HCT116 (cell line): Measurements from ENCODE around the gene ADK. TPM values are rescaled to one million over a fixed set of nuclear protein-coding genes. Genes with fewer than 3 reads are reported as not detected.

Source experiments
- ATAC-seq: fragments of 200-7000 bp; cut with Tn5 transposase; 2 replicates; pipeline ENCODE4 v1.9.1; 2020; ENCODE audit warnings: mild to moderate bottlenecking, moderate library complexity
- BruUV-seq: library from RNA; stranded (reverse); fragments of 400-500 nt; replicated peaks from 2 replicates; lab custom pipeline; 2021; lab: Mats Ljungman, UMichigan
- CTCF ChIA-PET: fragments of 300-600 bp; sonication (Branson Sonifier 250); formaldehyde crosslinking; loops from one replicate; lab custom pipeline; 2021; ENCODE audit warnings: antibody characterized with exemption; lab: Charles Lee
- POLR2A ChIA-PET: fragments of 300-600, 350-600 bp; sonication (Branson Sonifier 250); formaldehyde crosslinking; loops from one replicate; lab custom pipeline; 2021; ENCODE audit warnings: antibody characterized with exemption; lab: Charles Lee
- RAD21 ChIA-PET, 2 experiments: fragments of 300-600 bp; sonication (Branson Sonifier 250); formaldehyde crosslinking; loops; one replicate each; lab custom pipeline; 2023; ENCODE audit warnings: low total read pairs in 2 of 2; ENCODE audit not compliant: uncharacterized antibody in 2 of 2, unreplicated experiment in 2 of 2, low non-redundant PET in 1 of 2; lab: Charles Lee
- DNase-seq: peaks from one replicate; pipeline ENCODE4 v3.0.0-alpha.2; 2010; ENCODE audit warnings: low read depth, low spot score
- H2AFZ ChIP-seq: fragments of 200-600 bp; shearing (Covaris generic), sonication (generic); 2 replicates; pipeline ENCODE4 v1.6.1; 2017; ENCODE audit warnings: low read depth, mixed run types, mixed read lengths, antibody characterized with exemption, low read length; ENCODE audit not compliant: poor library complexity, severe bottlenecking
- H3K27ac ChIP-seq: 2 replicates; pipeline ENCODE4 v1.5.1; 2012; ENCODE audit warnings: low read depth, low read length
- H3K27me3 ChIP-seq: fragments of 200-600 bp; sonication (generic); 2 replicates; pipeline ENCODE4 v1.6.1; 2016; ENCODE audit warnings: mixed run types, low read length, mixed read lengths; ENCODE audit not compliant: insufficient read depth
- H3K36me3 ChIP-seq, 2 experiments: fragments of 200-500 bp in 1 of 2; fragments of 200-600 bp in 1 of 2; sonication (Bioruptor generic) in 1 of 2; sonication (generic) in 1 of 2; 2 replicates each; pipeline versions ENCODE4 v1.5.1 to v1.6.1; 2014 to 2016; ENCODE audit warnings: low read length in 2 of 2, inconsistent platforms in 1 of 2, mixed read lengths in 1 of 2, mixed run types in 1 of 2; ENCODE audit not compliant: insufficient read depth in 2 of 2, control insufficient read depth in 1 of 2
- H3K4me1 ChIP-seq, 2 experiments: fragments of 200-600 bp in 1 of 2; sonication (generic) in 1 of 2; 2 replicates each; pipeline versions ENCODE4 v1.5.1 to v1.6.1; 2012 to 2017; ENCODE audit warnings: low read length in 2 of 2, inconsistent platforms in 1 of 2, mild to moderate bottlenecking in 1 of 2, mixed read lengths in 1 of 2, mixed run types in 1 of 2, moderate library complexity in 1 of 2; ENCODE audit not compliant: insufficient read depth in 2 of 2, control insufficient read depth in 1 of 2
- H3K4me2 ChIP-seq: fragments of 200-600 bp; sonication (generic); 2 replicates; pipeline ENCODE4 v1.6.1; 2017; ENCODE audit warnings: mixed run types, low read length, mixed read lengths
- H3K4me3 ChIP-seq, 2 experiments: fragments of 200-600 bp in 1 of 2; sonication (generic) in 1 of 2; replicated peaks in 1 of 2; 2 replicates each; pipeline ENCODE4 v1.5.1; 2011 to 2016; ENCODE audit warnings: low read length in 2 of 2, control low read depth in 1 of 2, low read depth in 1 of 2, mild to moderate bottlenecking in 1 of 2, mixed read lengths in 1 of 2, mixed run types in 1 of 2
- H3K79me2 ChIP-seq: fragments of 200-600 bp; sonication (generic); 2 replicates; pipeline ENCODE4 v1.6.1; 2017; ENCODE audit warnings: mild to moderate bottlenecking, mixed run types, low read length, moderate library complexity, mixed read lengths; ENCODE audit not compliant: insufficient read depth
- H3K9ac ChIP-seq: fragments of 200-600 bp; sonication (generic); 2 replicates; pipeline ENCODE4 v1.6.1; 2016; ENCODE audit warnings: low read length, mixed read lengths
- H3K9me2 ChIP-seq: fragments of 200-600 bp; sonication (generic), shearing (Covaris generic); 2 replicates; pipeline ENCODE4 v1.6.1; 2017; ENCODE audit warnings: mixed run types, mild to moderate bottlenecking, moderate library complexity; ENCODE audit not compliant: insufficient read depth
- H3K9me3 ChIP-seq, 2 experiments: fragments of 200-500 bp in 1 of 2; fragments of 200-600 bp in 1 of 2; sonication (Bioruptor generic) in 1 of 2; sonication (generic) in 1 of 2; 2 replicates each; pipeline ENCODE4 v1.6.1; 2014 to 2017; ENCODE audit warnings: low read length in 2 of 2, mixed read lengths in 2 of 2, inconsistent platforms in 1 of 2, low read depth in 1 of 2, mild to moderate bottlenecking in 1 of 2, mixed run types in 1 of 2, moderate library complexity in 1 of 2; ENCODE audit not compliant: control insufficient read depth in 1 of 2, insufficient read depth in 1 of 2
- H4K20me1 ChIP-seq: fragments of 200-600 bp; sonication (generic), shearing (Covaris generic); 2 replicates; pipeline ENCODE4 v1.6.1; 2017; ENCODE audit warnings: mixed run types, mild to moderate bottlenecking, moderate library complexity; ENCODE audit not compliant: insufficient read depth
- CEBPB ChIP-seq: IDR thresholded peaks from 2 replicates; pipeline ENCODE4 v1.6.1; 2012; ENCODE audit warnings: low read depth
- CTCF ChIP-seq, 3 experiments: fragments of 200-600 bp in 1 of 3; sonication (generic) in 1 of 3; IDR thresholded peaks in 2 of 3; conservative IDR thresholded peaks in 1 of 3; 2 replicates each; pipeline ENCODE4 v1.5.1; 2012 to 2017; ENCODE audit warnings: low read depth in 2 of 3, low read length in 2 of 3, antibody characterized with exemption in 1 of 3, borderline replicate concordance in 1 of 3, control low read depth in 1 of 3, mild to moderate bottlenecking in 1 of 3, mixed read lengths in 1 of 3, mixed run types in 1 of 3, moderate library complexity in 1 of 3; ENCODE audit not compliant: insufficient read depth in 1 of 3
- EGR1 ChIP-seq: IDR thresholded peaks from 2 replicates; pipeline ENCODE4 v1.6.1; 2012; ENCODE audit warnings: low read depth
- ELF1 ChIP-seq: IDR thresholded peaks from 2 replicates; pipeline ENCODE4 v1.6.1; 2012; ENCODE audit warnings: low read depth, borderline replicate concordance
- EZH2phosphoT487 ChIP-seq: fragments of 200-600 bp; IDR thresholded peaks from 2 replicates; pipeline ENCODE4 v1.6.1; 2018; ENCODE audit warnings: antibody characterized with exemption, borderline replicate concordance
- FOSL1 ChIP-seq: IDR thresholded peaks from 2 replicates; pipeline ENCODE4 v1.6.1; 2012; ENCODE audit warnings: low read depth
- MAX ChIP-seq: IDR thresholded peaks from 2 replicates; pipeline ENCODE4 v1.6.1; 2012
- POLR2A ChIP-seq: IDR thresholded peaks from 2 replicates; pipeline ENCODE4 v1.7.0; 2011; ENCODE audit warnings: borderline replicate concordance; ENCODE audit not compliant: insufficient read depth, insufficient read length; ENCODE audit errors: extremely low read depth
- POLR2AphosphoS5 ChIP-seq: IDR thresholded peaks from 2 replicates; pipeline ENCODE4 v1.6.1; 2011; ENCODE audit warnings: mild to moderate bottlenecking, low read depth, low read length, moderate library complexity
- RAD21 ChIP-seq: IDR thresholded peaks from 2 replicates; pipeline ENCODE4 v1.6.1; 2012; ENCODE audit warnings: low read depth, mild to moderate bottlenecking
- SP1 ChIP-seq: IDR thresholded peaks from 2 replicates; pipeline ENCODE4 v1.6.1; 2012; ENCODE audit warnings: low read depth
- ZNF274 ChIP-seq: fragments of 200-500 bp; sonication (Bioruptor generic); IDR thresholded peaks from 2 replicates; pipeline ENCODE4 v1.6.1; 2014; ENCODE audit warnings: mild to moderate bottlenecking, low read depth, low read length, inconsistent platforms
- intact Hi-C: fragments of 100-400 bp; cut with micrococcal nuclease; formaldehyde crosslinking; loops from 2 replicates; pipeline ENCODE4 v1.10.0; 2022
- total RNA-seq: library from RNA; stranded (reverse); gene quantifications from one replicate; pipeline ENCODE4 v1.2.1, GENCODE V29; 2021; ENCODE audit not compliant: unreplicated experiment

ADK gene
- total RNA-seq, 1 experiment from 2014 or later, result 55.0 TPM

DNA sequence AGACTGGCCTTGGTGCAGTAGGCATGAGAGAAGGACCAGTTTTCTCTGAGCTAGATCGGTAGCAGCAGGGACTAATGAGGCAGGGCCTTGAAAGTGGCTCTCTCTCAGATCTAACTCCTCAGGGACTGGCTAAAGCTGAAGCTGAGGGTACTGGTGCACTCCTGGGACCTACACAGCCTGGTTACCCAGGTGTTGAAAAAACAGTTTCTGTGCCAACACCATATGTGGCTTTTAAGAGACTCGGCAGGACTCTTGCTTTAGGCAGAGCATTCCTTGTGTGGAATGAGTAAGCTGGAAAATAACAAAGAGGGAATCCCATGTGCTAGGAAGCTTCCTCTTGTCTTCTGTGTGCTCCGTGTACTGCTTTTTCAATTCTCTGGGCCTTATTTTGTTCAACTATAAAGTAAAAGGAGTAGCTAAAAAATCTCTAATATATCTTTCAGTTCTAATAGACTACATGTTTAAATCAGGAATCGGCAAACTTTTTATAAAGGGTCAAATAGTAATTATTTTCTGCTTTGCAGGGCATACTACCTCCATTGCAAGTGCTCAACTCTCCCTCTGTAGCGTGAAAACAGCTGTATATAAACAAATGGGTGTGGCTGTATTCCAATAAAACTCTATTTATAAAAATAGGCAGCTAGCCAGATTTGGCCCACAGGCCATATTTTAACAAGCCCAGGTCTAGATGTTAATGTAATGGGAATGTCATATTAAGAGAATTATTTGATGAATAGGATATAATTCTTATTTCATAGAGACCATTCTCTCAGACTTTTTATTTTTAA is 489.3 kb downstream of the ADK start:
- RAD21 ChIA-PET, result no interaction called here
- no peak for TF ChIP-seq CTCF (IDR thresholded peaks at IDR 0.05 in 2 of 3, conservative IDR thresholded peaks at IDR 0.05 in 1 of 3; ENCODE audit: borderline replicate concordance in 1 of 3, insufficient read depth in 1 of 3, low read depth in 2 of 3, low read length in 2 of 3)
- TF ChIP-seq CEBPB, result no peak
- no peak for TF ChIP-seq ZNF274
- DNase-seq (no peak), ATAC-seq (no peak)
- intact Hi-C loops, result no loop called here
- H4K20me1 ChIP-seq, result no peaks in the 10 kb centered on the region
- peaks cover 3 to 9% of the 10 kb centered on the region in 2 experiments; a peak in 2 of 4 replicates for H3K4me1 ChIP-seq
- no peaks in the 10 kb centered on the region for H3K79me2 ChIP-seq
- no peak overlapping the region for H3K9ac ChIP-seq
- no peaks in the 10 kb centered on the region for H3K27me3 ChIP-seq
- H3K4me2 ChIP-seq, result no peak overlapping the region
- H3K9me2 ChIP-seq, result no peaks in the 10 kb centered on the region
- no peak overlapping the region for H3K27ac ChIP-seq
- no peaks in the 10 kb centered on the region for H3K36me3 ChIP-seq
- no peaks in the 10 kb centered on the region for H3K9me3 ChIP-seq
- CTCF ChIA-PET, result no interaction called here
- no peak overlapping the region for H2AFZ ChIP-seq
- BruUV-seq, result no TSS peak
- POLR2A ChIA-PET, result no interaction called here
- no peak overlapping the region for H3K4me3 ChIP-seq

- H3K4me3 ChIP-seq, result no peak overlapping the region
- RAD21 ChIA-PET, result no interaction called here
- H3K79me2 ChIP-seq, result no peaks in the 10 kb centered on the region
- ATAC-seq (no peak), DNase-seq (no peak)
- peaks cover 3 to 9% of the 10 kb centered on the region in 2 experiments; a peak in 2 of 4 replicates for H3K4me1 ChIP-seq
- H2AFZ ChIP-seq, result no peak overlapping the region
- H3K4me2 ChIP-seq, result no peak overlapping the region
- TF ChIP-seq FOSL1 (no peak), CEBPB (no peak), SP1 (no peak), POLR2AphosphoS5 (no peak), MAX (no peak), EGR1 (no peak), ELF1 (no peak), POLR2A (no peak), EZH2phosphoT487 (no peak), RAD21 (no peak)
- POLR2A ChIA-PET, result no interaction called here
- H3K27me3 ChIP-seq, result no peaks in the 10 kb centered on the region
- H3K27ac ChIP-seq, result no peak overlapping the region
- H3K36me3 ChIP-seq, result no peaks in the 10 kb centered on the region
- H3K9me3 ChIP-seq, result no peaks in the 10 kb centered on the region
- CTCF ChIA-PET, result no interaction called here
- no TSS peak for BruUV-seq
- H4K20me1 ChIP-seq, result no peaks in the 10 kb centered on the region
- intact Hi-C loops, result no loop called here
- no peak overlapping the region for H3K9ac ChIP-seq
- no peaks in the 10 kb centered on the region for H3K9me2 ChIP-seq
Observed at GRCh38 chr10:74641659-74642058, 490.6 kb downstream of the ADK start.
